Kidney epithelial cell (primary cell): Measurements from ENCODE around the gene HACD1. TPM values are rescaled to one million over a fixed set of nuclear protein-coding genes. Genes with fewer than 3 reads are reported as not detected.

Experiments used
- DNase-seq: peaks from one replicate; pipeline ENCODE4 v3.0.0-alpha.2; 2010; ENCODE audit warnings: low read depth
- H3K27me3 ChIP-seq: 2 replicates; pipeline ENCODE4 v1.6.0; 2011; ENCODE audit warnings: low read length; ENCODE audit not compliant: control insufficient read depth, insufficient read depth
- H3K36me3 ChIP-seq: 2 replicates; pipeline ENCODE4 v1.5.1; 2011; ENCODE audit warnings: low read length; ENCODE audit not compliant: control insufficient read depth, insufficient read depth
- H3K4me3 ChIP-seq: 2 replicates; pipeline ENCODE4 v1.5.1; 2011; ENCODE audit warnings: low read depth, mild to moderate bottlenecking, control low read depth, low read length
- CTCF ChIP-seq: IDR thresholded peaks from 2 replicates; pipeline ENCODE4 v1.5.1; 2011; ENCODE audit warnings: mild to moderate bottlenecking, moderate library complexity, low read length, control low read depth, inconsistent platforms; ENCODE audit not compliant: insufficient read depth, poor library complexity, severe bottlenecking
- total RNA-seq: library from RNA; depleted of rRNA; stranded (reverse); fragments of >200 nt; gene quantifications from 2 replicates; pipeline ENCODE4 v1.2.3, GENCODE V29; 2015

The HACD1 gene
- total RNA-seq, 1 donor from 2014 or later, result 16.6 TPM

- no peak for TF ChIP-seq CTCF
- peak overlapping the region; percentile 86 for H3K4me3 ChIP-seq
- DNase-seq, result no peak
- H3K27me3 ChIP-seq, result no peaks in the 10 kb centered on the region
- no peaks in the 10 kb centered on the region for H3K36me3 ChIP-seq
These were observed 28.6 kb upstream of the HACD1 start for GRCh38 chr10:17645621-17646345.

GRCh38 chr10:17644485-17644943 lies 27.3 kb upstream of the HACD1 start:
- peak overlapping the region; percentile 86 for H3K4me3 ChIP-seq
- H3K36me3 ChIP-seq, result no peaks in the 10 kb centered on the region
- H3K27me3 ChIP-seq, result no peaks in the 10 kb centered on the region
- TF ChIP-seq CTCF, result no peak
- no peak for DNase-seq

- H3K27me3 ChIP-seq, result no peaks in the 10 kb centered on the region
- H3K36me3 ChIP-seq, result no peaks in the 10 kb centered on the region
- TF ChIP-seq CTCF, result no peak
- peak; percentile 63 for DNase-seq
- H3K4me3 ChIP-seq, result peak within 1 kb of the TSS; percentile 86
These were observed 26.7 kb upstream of the HACD1 start, which contains the start of gene STAM for GRCh38 chr10:17643755-17644484. Gene STAM (plus strand): TSS chr10:17644151. CDS start chr10:17644340, 189 bp downstream.

- DNase-seq, result peak; percentile 66
- peak overlapping the region; percentile 86 for H3K4me3 ChIP-seq
- TF ChIP-seq CTCF, result no peak
- no peaks in the 10 kb centered on the region for H3K27me3 ChIP-seq
- H3K36me3 ChIP-seq, result no peaks in the 10 kb centered on the region
These were observed 26.2 kb upstream of the HACD1 start for GRCh38 chr10:17643339-17643754.

GRCh38 chr10:17640331-17640816 lies 23.2 kb upstream of the HACD1 start:
- no peak for DNase-seq
- Histone ChIP-seq H3K4me3 (no peak overlapping the region), H3K36me3 (no peaks in the 10 kb centered on the region), H3K27me3 (no peaks in the 10 kb centered on the region)
- TF ChIP-seq CTCF, result no peak
